ENCODE measurements around the gene CEP112. TPM values are rescaled to one million over a fixed set of nuclear protein-coding genes. Genes with fewer than 3 reads are reported as not detected.

The CEP112 gene
- total and polyA plus RNA-seq, 2 of the 8 experiments (the other 6 are each of a cell fraction or from before 2014, with no cell fraction given): 0.62 to 3.1 TPM

DNA sequence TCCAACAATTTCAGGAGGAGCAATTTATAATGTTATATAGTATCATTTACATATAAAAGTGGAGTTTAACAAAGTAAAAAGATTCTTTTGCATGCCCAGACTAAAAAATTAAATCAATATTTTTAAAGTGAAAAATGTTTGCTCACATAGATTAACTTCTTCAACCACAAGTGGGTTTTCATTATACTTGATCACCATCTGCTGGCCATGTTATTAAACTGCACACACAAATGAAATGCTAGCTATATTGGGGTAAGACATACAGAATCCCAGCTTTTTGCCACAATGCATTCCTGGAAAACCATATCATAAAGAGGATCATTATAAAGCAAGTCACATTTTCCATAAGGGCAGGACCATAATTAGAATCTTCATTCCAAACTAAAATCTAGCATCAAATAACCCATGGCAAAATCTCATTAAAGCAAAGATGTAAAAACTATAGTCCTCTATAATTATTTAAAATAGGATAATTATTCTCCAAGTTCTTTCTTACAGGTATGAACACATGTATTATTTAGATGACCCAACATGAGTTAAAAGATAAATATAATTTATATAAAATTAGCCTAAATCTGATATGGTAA is 26.3 kb downstream of the CEP112 start:
- Histone ChIP-seq H3K27ac (ENCODE audit: low read depth, low read length) (no peak overlapping the region), H3K4me2 (ENCODE audit: insufficient read depth in 1 of 2, low read depth in 2 of 2, low read length in 2 of 2) (no peak overlapping the region), H3K9me3 (ENCODE audit: insufficient read depth in 2 of 2, low read depth in 1 of 2, low read length in 1 of 2) (no peaks in the 10 kb centered on the region), H3K23ac (ENCODE audit: insufficient read length) (no peak overlapping the region), H3K23me2 (ENCODE audit: low read depth, low read length) (no peaks in the 10 kb centered on the region), H3K56ac (replicated peaks; ENCODE audit: insufficient read length, low read depth, low read length) (no peak overlapping the region), H2AFZ (ENCODE audit: low read length) (no peak overlapping the region), H3K79me1 (ENCODE audit: low read depth, low read length) (no peaks in the 10 kb centered on the region), H3K4me3 (ENCODE audit: extremely low read depth in 1 of 4, insufficient read depth in 2 of 4, low read depth in 3 of 4, low read length in 4 of 4) (no peak overlapping the region), H2AK5ac (ENCODE audit: low read depth, low read length) (no peak overlapping the region), H2BK20ac (ENCODE audit: low read length) (no peak overlapping the region), H3K27me3 (replicated peaks in 1 of 4; ENCODE audit: control insufficient read depth in 3 of 4, extremely low read depth in 1 of 4, insufficient read depth in 3 of 4, low read length in 3 of 4) (no peaks in the 10 kb centered on the region), H2BK5ac (ENCODE audit: low read depth, low read length) (no peak overlapping the region), H3K4me1 (replicated peaks in 1 of 4; ENCODE audit: control insufficient read depth in 3 of 4, insufficient read depth in 4 of 4, low read length in 3 of 4) (no peaks in the 10 kb centered on the region), H3K14ac (ENCODE audit: insufficient read length) (no peak overlapping the region), H4K8ac (ENCODE audit: extremely low read depth, insufficient read depth, low read length) (no peak overlapping the region), H4K20me1 (replicated peaks in 1 of 2; ENCODE audit: control insufficient read depth in 1 of 2, insufficient read depth in 2 of 2, low read length in 2 of 2) (no peaks in the 10 kb centered on the region), H3K4ac (replicated peaks; ENCODE audit: insufficient read length, low read depth, low read length) (no peak overlapping the region), H2BK15ac (ENCODE audit: low read length) (no peak overlapping the region), H2BK12ac (ENCODE audit: low read depth, low read length) (no peak overlapping the region), H4K91ac (replicated peaks; ENCODE audit: insufficient read length, low read length) (no peak overlapping the region), H3K36me3 (ENCODE audit: control insufficient read depth in 2 of 4, insufficient read depth in 4 of 4, low read length in 3 of 4) (no peaks in the 10 kb centered on the region), H3K18ac (ENCODE audit: extremely low read depth, low read length) (no peak overlapping the region), H3K9ac (replicated peaks in 1 of 4; ENCODE audit: extremely low read depth in 1 of 4, low read depth in 3 of 4, low read length in 3 of 4) (no peak overlapping the region), H4K5ac (ENCODE audit: insufficient read length, low read depth, low read length) (no peak overlapping the region), H3K79me2 (ENCODE audit: control insufficient read depth in 1 of 2, insufficient read depth in 2 of 2, low read length in 2 of 2) (no peaks in the 10 kb centered on the region), H2BK120ac (replicated peaks; ENCODE audit: low read depth, low read length) (no peak overlapping the region)
- FAIRE-seq (peak; percentile 94), DNase-seq (ENCODE audit: low read depth in 1 of 2, low spot score in 2 of 2) (no peak)
- TF ChIP-seq, protein P1, sequence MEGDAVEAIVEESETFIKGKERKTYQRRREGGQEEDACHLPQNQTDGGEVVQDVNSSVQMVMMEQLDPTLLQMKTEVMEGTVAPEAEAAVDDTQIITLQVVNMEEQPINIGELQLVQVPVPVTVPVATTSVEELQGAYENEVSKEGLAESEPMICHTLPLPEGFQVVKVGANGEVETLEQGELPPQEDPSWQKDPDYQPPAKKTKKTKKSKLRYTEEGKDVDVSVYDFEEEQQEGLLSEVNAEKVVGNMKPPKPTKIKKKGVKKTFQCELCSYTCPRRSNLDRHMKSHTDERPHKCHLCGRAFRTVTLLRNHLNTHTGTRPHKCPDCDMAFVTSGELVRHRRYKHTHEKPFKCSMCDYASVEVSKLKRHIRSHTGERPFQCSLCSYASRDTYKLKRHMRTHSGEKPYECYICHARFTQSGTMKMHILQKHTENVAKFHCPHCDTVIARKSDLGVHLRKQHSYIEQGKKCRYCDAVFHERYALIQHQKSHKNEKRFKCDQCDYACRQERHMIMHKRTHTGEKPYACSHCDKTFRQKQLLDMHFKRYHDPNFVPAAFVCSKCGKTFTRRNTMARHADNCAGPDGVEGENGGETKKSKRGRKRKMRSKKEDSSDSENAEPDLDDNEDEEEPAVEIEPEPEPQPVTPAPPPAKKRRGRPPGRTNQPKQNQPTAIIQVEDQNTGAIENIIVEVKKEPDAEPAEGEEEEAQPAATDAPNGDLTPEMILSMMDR (IDR thresholded peaks at IDR 0.05; ENCODE audit: control extremely low read depth in 1 of 3, insufficient read depth in 1 of 3, low read depth in 1 of 3, low read length in 3 of 3): peak in 2 of 3 experiments; percentile 35 to 64; a peak in 2 of 4 replicates
- TF ChIP-seq RBBP5 (IDR thresholded peaks at IDR 0.05; ENCODE audit: borderline replicate concordance, low read depth, low read length) (no peak), YY1 (IDR thresholded peaks at IDR 0.05; ENCODE audit: low read depth, low read length) (no peak), RAD21 (IDR thresholded peaks at IDR 0.05 in 1 of 2, conservative IDR thresholded peaks at IDR 0.05 in 1 of 2; ENCODE audit: low read depth in 2 of 2, low read length in 2 of 2) (peak; percentile 88 to 89)
- TF ChIP-seq, protein P2, sequence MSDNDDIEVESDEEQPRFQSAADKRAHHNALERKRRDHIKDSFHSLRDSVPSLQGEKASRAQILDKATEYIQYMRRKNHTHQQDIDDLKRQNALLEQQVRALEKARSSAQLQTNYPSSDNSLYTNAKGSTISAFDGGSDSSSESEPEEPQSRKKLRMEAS (IDR thresholded peaks at IDR 0.05): no peak
- ChIA-PET POLR2A (ENCODE audit: partially characterized antibody) (no interaction called here), CTCF (ENCODE audit: partially characterized antibody) (interaction anchor here (0.6 to 3.3 kb wide), 17 partner anchors 23 to 933 kb away, joined by 3 to 23 read pairs (median 3); no protein-coding TSS in a partner anchor)

Measured in H1 (cell line).